Tibial nerve (tissue), 3 donors: Measurements from ENCODE around the gene LAMC3.

Source experiments
- POLR2A ChIP-seq, 2 donors: fragments of 450-650 bp; IDR thresholded peaks; one replicate each; pipeline ENCODE4 v1.6.1; 2017; ENCODE audit warnings: antibody characterized with exemption in 2 of 2, mild to moderate bottlenecking in 2 of 2, moderate library complexity in 2 of 2
- TF ChIP-seq, protein P1 (sequence below), 5 experiments: fragments of 200-600 bp in 3 of 5; fragments of 450-650 bp in 2 of 5; sonication (generic) in 3 of 5; IDR thresholded peaks; one replicate each; pipeline ENCODE4 v1.5.1; 2016 to 2019; ENCODE audit warnings: antibody characterized with exemption in 5 of 5, mild to moderate bottlenecking in 3 of 5, moderate library complexity in 2 of 5

DNA sequence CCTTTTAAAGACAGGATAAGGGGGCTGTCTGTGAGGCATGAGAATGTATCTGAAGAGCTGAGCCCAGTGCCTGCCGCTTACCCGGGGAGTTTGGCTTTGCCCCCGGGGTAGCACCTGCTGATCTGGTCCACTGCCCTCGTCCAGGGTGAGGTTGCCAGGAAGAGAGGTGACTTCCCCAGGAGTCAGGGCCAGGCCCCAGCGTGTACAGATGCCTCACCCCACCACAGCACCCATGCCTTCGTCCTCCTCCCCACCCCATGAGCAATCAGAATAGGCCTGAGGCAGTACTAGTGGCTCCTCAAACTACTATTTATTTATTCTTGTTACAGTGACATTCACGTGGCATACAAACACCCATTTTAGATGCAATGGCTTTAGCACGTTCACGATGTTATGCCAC, 71.6 kb downstream of the LAMC3 start:
- TF ChIP-seq, protein P1, sequence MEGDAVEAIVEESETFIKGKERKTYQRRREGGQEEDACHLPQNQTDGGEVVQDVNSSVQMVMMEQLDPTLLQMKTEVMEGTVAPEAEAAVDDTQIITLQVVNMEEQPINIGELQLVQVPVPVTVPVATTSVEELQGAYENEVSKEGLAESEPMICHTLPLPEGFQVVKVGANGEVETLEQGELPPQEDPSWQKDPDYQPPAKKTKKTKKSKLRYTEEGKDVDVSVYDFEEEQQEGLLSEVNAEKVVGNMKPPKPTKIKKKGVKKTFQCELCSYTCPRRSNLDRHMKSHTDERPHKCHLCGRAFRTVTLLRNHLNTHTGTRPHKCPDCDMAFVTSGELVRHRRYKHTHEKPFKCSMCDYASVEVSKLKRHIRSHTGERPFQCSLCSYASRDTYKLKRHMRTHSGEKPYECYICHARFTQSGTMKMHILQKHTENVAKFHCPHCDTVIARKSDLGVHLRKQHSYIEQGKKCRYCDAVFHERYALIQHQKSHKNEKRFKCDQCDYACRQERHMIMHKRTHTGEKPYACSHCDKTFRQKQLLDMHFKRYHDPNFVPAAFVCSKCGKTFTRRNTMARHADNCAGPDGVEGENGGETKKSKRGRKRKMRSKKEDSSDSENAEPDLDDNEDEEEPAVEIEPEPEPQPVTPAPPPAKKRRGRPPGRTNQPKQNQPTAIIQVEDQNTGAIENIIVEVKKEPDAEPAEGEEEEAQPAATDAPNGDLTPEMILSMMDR (IDR thresholded peaks at IDR 0.05): no peak
- TF ChIP-seq POLR2A (IDR thresholded peaks at IDR 0.05): no peak
